ENCODE measurements around the gene RNASEH2B. TPM values are rescaled to one million over a fixed set of nuclear protein-coding genes. Genes with fewer than 3 reads are reported as not detected.
A peak's percentile ranks its signal among the peaks of the same experiment; 100 is the strongest.

Gene RNASEH2B
- total RNA-seq, 1 experiment from 2014 or later = 76.6 TPM

DNA sequence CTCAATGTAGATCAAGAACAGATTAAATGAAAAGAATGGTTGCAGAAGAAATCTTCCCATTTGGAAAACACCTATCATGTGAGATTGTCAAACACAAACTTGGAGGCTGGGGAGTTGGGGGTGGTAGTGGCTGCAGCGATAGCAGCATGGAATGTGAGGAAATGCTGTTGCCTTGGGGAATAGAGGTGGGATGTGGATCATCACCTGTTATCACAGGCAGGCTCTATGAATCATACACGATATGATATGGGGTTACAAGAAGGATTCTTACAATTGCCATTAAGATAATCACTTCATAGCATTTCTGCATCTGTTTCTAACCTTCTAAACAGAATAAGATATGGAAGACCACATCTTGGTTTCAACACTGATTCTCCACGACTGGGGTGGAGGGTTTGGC is 88.7 kb downstream of the RNASEH2B start:
- no peaks in the 10 kb centered on the region for H3K9me3 ChIP-seq
- DNase-seq = no peak
- H3K4me3 ChIP-seq = no peak overlapping the region
- H3K36me3 ChIP-seq = no peaks in the 10 kb centered on the region
- no peaks in the 10 kb centered on the region for H3K27me3 ChIP-seq

DNA sequence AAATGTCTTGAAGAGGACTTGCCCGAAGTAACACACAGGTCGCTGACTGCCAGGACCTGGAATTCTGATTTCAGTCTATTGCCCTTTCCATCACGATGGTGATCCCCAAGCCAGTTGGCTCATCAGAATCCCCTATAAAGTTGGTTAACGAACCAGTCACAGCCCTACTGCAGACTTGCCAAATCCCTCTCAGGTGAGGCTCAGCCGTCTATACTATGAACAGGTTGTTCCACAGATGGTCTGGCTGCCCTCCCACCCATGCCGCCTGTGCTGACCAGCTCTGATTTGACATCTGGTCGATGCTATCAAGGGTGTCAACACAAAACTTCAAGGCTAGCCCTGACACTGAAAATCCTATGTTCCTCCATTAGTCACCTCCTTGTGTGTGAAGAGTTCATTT is 90.0 kb downstream of the RNASEH2B start:
- no peak for DNase-seq
- H3K4me3 ChIP-seq = no peak overlapping the region
- H3K9me3 ChIP-seq = no peaks in the 10 kb centered on the region
- no peaks in the 10 kb centered on the region for H3K36me3 ChIP-seq
- H3K27me3 ChIP-seq = no peaks in the 10 kb centered on the region

DNA sequence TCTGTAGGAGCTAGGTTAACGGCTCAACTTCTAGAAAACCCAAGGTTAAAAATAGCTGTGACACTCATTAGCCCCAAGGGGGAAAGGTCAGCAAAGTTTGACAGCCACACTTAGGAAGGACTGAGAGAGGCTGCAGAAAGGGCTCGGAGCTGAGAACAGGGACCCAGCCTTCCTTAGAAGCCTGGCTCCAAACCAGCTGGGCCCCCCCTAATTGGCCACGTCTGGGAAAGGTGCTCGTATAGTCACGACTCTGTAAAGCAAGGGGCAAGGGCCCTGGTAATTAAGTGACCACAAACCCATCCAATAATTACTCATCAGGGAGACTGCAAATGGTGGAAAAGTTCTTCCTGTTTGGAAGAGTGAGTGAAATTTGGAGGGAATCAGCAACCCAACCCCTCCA is 90.5 kb downstream of the RNASEH2B start:
- H3K4me3 ChIP-seq = no peak overlapping the region
- no peaks in the 10 kb centered on the region for H3K9me3 ChIP-seq
- no peak for DNase-seq
- H3K27me3 ChIP-seq = no peaks in the 10 kb centered on the region
- no peaks in the 10 kb centered on the region for H3K36me3 ChIP-seq

- DNase-seq = peak; percentile 80
Observed at GRCh38 chr13:51000571-51001260, 91.1 kb downstream of the RNASEH2B start.

GRCh38 chr13:51001335-51001734 is 91.7 kb downstream of the RNASEH2B start:
- no peaks in the 10 kb centered on the region for H3K9me3 ChIP-seq
- no peaks in the 10 kb centered on the region for H3K36me3 ChIP-seq
- no peaks in the 10 kb centered on the region for H3K27me3 ChIP-seq
- DNase-seq = no peak
- H3K4me3 ChIP-seq = no peak overlapping the region

More at GRCh38 chr13:51000571-51001260, 91.1 kb downstream of the RNASEH2B start:
- Histone ChIP-seq H3K27me3 (no peaks in the 10 kb centered on the region), H3K9me3 (no peaks in the 10 kb centered on the region), H3K36me3 (no peaks in the 10 kb centered on the region), H3K4me3 (no peak overlapping the region)

DNA sequence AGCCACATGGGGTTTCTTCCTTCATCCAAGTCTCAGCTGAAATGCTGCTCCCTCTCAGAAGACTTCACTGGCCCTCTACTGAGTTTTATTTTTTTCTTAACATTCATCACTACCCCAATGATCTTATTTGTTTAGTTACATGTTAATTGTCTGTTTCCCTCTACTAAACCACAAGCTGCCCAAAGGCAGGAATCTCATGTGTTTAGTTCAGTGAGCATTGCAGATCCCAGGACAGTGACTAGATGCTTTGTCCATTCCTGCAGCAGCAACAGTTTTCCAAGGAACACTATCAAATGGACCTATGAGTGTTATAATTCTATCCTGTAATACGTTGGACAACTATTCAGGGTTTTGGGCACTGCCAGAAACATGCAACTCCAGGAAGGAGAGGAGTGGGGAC is 93.1 kb downstream of the RNASEH2B start:
- DNase-seq = no peak
- H3K27me3 ChIP-seq = no peaks in the 10 kb centered on the region
- no peaks in the 10 kb centered on the region for H3K36me3 ChIP-seq
- no peaks in the 10 kb centered on the region for H3K9me3 ChIP-seq
- H3K4me3 ChIP-seq = no peak overlapping the region

- Histone ChIP-seq H3K36me3 (no peaks in the 10 kb centered on the region), H3K27me3 (no peaks in the 10 kb centered on the region), H3K4me3 (no peak overlapping the region), H3K9me3 (no peaks in the 10 kb centered on the region)
- DNase-seq = no peak
Observed at GRCh38 chr13:51003642-51004041, 94.1 kb downstream of the RNASEH2B start.

- Histone ChIP-seq H3K4me3 (no peak overlapping the region), H3K9me3 (no peaks in the 10 kb centered on the region), H3K27me3 (no peaks in the 10 kb centered on the region), H3K36me3 (no peaks in the 10 kb centered on the region)
- no peak for DNase-seq
Observed at GRCh38 chr13:51004111-51004865, 94.7 kb downstream of the RNASEH2B start.

DNA sequence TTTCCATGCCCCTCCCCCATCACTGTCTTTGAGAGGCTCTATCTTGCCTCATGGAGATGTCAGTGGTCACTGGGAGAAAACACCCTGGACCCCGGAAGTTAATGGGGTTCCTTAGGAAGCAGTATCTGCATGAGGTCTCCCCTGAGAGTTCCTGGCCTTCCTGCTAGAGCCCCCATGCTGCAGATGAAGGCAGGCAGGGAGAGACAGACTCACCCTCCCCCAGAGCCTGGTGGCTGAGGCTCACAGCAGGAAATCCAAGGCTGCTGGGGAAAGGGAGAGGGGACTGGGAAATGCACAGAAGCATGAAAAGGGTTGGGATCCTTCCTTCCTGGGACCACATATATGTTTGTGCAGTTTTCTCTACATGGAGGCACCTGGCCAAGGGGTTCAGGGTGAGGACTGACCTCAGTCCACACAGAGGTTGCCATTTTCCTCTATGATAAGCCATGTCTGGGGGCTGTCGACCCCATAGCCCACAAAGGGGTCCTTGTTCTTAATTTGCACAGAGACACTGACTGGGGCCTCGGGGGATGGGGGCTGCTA is 95.4 kb downstream of the RNASEH2B start:
- DNase-seq = no peak
- Histone ChIP-seq H3K4me3 (no peak overlapping the region), H3K36me3 (no peaks in the 10 kb centered on the region), H3K9me3 (no peaks in the 10 kb centered on the region), H3K27me3 (no peaks in the 10 kb centered on the region)

DNA sequence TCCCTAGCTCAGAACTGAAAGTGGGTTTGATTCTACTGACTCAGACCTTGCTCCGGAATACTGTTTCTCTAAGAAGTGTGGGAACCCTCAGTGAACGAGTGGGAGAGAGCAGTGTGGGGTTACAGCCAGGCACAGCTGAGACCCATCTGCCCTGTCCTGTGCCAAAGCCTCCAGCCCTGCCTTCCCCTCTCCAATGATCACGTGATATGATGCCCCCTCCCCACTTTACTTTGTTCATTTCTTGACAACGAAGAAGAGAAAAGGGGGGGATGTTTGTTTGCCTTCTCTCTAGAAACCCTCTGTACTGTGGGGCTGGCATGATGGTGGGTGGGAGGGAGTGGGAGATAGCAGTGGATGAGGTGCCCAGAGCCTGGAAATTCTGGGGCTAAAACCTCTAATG is 96.0 kb downstream of the RNASEH2B start:
- no peaks in the 10 kb centered on the region for H3K9me3 ChIP-seq
- H3K4me3 ChIP-seq = no peak overlapping the region
- no peak for DNase-seq
- H3K36me3 ChIP-seq = no peaks in the 10 kb centered on the region
- no peaks in the 10 kb centered on the region for H3K27me3 ChIP-seq

Other genes with a start within 250 kb of the RNASEH2B start
- not detected in 2 replicates for gene DLEU7, start 66.1 kb upstream of the RNASEH2B start, total RNA-seq (2014; rRNA removed; shearing (Covaris generic); ENCODE audit: low replicate concordance)
- not detected in 2 replicates for gene C13orf42, start 201.5 kb downstream of the RNASEH2B start, total RNA-seq (2014; rRNA removed; shearing (Covaris generic); ENCODE audit: low replicate concordance)

Data from MG63 (cell line).